GM19238 (cell line): ENCODE data around the gene VAMP7.
"Not testable (repeated sequence)": the region's sequence is repeated elsewhere in the genome, so short reads cannot be mapped to it uniquely, and the experiment has no call there.

Experiments
- DNase-seq: peaks from one replicate; pipeline ENCODE4 v3.0.0; 2011; ENCODE audit warnings: low spot score; ENCODE audit not compliant: insufficient read length

Gene VAMP7

DNA sequence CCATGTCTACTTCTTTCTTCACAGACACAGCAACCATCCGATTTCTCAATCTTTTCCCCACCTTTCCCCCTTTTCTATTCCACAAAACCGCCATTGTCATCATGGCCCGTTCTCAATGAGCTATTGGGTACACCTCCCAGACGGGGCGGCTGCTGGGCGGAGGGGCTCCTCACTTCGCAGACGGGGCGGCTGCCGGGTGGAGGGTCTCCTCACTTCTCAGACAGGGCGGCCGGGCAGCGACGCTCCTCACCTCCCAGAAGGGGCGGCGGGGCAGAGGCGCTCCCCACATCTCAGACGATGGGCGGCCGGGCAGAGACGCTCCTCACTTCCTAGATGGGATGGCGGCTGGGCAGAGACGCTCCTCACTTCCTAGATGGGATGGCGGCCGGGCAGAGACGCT, 26.5 kb downstream of the VAMP7 start:
- not testable (repeated sequence) for DNase-seq

DNA sequence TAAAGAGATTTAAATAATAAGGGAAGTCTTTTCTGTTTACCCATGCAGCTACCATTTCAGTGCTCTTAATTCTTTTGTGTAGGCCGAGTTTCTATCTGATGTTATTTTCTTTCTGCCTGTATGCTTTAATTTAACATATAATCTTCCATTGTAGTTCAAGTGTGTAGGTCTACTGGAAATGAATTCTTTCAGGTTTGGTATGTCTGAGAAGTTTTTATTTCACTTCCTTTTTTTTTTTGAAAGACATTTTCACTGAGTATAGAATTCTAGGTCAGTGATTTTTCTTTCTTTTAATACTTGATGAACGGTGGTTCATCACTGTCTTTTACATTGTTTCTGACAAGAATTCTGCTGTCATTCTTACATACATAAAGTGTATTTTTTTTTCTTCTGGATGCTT, 42.1 kb downstream of the VAMP7 start:
- no peak for DNase-seq

DNA sequence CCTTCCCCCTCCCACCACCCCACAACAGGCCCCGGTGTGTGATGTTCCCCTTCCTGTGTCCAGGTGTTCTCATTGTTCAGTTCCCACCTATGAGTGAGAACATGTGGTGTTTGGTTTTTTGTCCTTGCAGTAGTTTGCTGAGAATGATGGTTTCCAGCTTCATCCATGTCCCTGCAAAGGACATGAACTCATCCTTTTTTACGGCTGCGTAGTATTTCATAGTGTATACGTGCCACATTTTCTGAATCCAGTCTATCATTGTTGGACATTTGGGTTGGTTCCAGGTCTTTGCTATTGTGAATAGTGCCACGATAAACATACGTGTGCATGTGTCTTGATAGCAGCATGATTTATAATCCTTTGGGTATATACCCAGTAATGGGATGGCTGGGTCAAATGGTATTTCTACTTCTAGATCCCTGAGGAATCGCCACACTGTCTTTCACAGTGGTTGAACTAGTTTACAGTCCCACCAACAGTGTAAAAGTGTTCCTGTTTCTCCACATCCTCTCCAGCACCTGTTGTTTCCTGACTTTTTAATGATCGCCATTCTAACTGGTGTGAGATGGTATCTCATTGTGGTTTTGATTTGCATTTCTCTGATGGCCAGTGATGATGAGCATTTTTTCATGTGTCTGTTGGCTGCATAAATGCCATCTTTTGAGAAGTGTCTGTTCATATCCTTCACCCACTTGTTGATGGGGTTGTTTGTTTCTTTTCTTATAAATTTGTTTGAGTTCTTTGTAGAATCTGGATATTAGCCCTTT, 49.9 kb downstream of the VAMP7 start:
- not testable (repeated sequence) for DNase-seq

DNA sequence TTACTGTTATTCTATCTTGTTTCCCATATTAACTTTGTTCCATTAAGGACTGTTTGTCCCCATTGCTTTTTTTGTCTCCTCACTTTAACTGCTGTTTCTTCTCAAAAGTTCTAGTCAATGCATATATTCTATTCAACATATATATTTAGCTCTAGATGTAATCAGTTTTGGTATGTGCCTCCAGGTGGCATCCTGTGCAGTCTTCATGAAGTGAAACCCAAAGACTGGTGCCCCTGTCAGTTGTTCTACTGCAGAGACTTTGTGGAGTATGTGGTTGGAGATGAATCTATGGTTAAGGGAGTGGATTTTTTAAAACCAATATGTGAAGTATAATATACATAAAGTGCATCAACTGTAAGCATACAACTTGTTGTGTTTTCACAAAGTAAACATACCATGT, 57.0 kb downstream of the VAMP7 start:
- no peak for DNase-seq

DNA sequence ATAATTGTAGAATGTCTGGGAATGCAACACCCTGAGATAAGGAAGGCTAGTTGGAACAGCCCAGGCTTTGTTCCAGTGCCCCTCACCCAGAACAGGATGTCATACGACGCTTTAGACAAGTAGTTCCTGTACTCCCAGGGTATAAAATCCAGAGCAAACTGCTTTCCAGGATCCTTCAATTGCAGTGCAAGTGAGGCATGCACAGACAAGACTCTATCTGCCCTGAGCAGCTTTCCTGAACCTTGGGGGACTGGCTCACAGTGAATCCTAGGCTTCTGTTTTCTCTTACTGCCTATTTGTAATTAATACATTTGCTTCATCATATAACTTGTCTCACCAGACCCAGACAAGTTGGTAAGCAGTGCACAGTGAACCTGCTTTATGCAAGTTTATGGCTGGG, 68.0 kb downstream of the VAMP7 start:
- no peak for DNase-seq

DNA sequence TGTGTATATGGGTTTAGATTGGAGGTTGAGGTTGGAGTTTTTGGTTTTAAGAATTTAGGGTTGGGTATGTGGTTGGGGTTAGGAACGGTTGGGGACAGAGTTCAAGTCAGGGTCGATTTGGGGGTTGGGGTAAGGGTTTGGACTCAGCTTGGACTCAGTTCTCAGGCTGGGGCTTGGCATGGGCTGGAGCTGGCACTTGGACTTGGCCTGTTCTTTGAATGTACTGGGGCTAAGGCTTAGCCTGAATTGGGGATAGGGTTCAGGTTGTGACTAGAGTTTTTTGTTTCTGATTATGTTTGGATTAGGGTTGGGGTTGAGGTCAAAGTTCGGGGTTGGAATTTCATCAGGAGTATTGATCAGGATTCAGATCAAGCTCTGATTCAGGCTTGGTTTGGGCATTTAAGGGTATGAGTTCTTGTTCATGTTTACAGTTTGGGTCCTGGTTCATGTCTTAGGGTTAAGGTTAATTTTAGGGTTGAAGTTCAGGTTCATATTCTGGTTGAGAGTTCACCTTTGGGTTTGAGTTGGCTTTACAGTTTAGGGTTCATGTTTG, 70.2 kb downstream of the VAMP7 start:
- no peak for DNase-seq

DNA sequence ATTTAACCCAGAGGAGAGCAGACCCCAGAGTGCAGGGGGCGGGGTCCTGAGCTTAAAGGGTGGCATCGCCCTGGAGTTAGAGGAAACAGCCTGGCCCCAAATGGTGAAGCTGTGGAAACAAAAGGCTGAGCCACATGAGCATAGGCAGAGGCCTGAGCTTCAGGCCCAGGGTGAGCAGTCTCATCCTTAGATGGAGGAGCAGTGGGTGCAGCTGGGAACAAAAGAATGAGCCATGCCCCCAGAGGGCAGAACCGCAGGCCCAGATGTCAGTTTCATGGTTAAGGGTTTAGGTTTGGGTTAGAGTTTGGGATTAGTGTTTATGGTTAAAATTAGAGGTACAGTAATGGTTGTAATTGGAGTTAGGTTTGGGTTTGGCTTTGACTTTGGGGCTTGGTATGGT, 71.9 kb downstream of the VAMP7 start:
- no peak for DNase-seq

DNA sequence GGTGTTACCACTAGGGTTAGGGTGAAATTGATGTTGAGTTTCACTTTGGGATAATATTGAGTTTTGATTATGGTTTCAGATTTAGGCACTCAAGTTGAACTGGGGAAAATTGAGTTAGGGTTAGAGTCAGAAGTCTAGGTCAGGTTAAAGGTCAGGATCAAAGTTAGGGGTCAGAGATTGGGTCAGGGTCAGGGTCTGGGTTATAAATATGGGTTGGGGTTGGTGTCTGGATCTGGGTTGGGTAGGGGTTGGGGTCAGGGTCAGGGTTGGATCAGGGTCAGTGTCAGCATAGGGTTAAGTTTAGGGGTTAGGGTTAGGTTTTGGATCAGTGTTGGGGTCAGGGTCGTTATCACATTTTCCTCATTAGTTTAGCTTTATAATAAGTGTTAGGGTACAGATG, 73.6 kb downstream of the VAMP7 start:
- DNase-seq, result no peak

DNA sequence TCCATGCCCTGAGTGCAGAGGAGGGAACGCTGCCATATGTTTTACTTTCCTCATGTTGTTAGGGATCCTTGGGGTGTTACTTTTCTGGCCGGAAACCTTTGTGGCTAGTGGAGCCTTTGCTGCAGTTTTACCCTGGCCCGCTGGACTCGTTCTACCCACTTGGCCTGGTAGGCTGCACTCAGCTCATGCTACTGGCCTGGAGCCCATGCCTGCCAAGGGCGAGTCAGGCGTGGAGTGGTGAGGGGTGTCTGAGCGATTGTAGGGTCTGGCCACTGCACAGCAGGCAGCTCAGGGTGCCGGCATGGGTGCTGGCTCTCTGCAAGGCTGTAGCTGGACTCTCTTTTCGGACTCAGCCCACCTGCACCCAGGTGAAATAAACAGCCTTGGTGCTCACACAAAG, 75.0 kb downstream of the VAMP7 start:
- DNase-seq, result no peak

DNA sequence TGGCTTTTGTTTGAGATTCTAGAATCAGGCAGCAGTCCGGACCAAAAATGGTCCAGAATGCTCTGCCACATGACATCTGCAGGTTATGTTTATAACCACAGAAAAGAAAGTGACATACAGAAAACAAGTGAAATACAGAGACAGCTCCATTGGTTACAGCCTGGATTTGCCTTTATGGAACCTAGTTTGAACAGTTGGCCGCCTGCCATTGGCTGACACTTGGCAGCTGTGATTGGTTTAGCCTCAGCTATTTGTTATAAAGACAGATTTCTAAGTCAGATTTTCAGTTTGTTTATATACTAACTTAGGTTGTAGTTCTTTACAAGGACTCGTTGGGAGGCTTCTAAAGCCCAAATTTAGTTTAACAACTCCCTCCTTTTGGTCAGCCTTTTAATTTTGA, 75.5 kb downstream of the VAMP7 start:
- no peak for DNase-seq

DNA sequence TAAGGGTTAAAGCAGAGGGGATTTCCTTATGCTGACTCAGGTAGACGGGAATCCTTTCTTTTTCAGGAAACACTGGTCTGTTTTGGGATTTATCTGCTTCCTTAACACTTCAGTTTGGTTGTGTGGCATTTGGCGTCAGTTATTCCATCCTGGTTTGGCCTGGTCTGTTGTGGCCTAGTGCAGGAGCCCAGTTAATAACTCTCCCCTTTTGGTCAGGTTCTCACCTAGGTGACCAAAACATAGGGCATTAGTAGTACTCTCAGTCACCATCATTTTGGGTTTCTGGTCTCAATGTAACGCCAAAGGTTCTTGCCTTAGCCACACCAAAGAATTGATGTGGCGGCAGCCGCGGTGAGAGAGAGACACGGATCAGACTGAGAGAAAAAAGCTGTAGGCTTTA, 76.7 kb downstream of the VAMP7 start:
- DNase-seq, result no peak

DNA sequence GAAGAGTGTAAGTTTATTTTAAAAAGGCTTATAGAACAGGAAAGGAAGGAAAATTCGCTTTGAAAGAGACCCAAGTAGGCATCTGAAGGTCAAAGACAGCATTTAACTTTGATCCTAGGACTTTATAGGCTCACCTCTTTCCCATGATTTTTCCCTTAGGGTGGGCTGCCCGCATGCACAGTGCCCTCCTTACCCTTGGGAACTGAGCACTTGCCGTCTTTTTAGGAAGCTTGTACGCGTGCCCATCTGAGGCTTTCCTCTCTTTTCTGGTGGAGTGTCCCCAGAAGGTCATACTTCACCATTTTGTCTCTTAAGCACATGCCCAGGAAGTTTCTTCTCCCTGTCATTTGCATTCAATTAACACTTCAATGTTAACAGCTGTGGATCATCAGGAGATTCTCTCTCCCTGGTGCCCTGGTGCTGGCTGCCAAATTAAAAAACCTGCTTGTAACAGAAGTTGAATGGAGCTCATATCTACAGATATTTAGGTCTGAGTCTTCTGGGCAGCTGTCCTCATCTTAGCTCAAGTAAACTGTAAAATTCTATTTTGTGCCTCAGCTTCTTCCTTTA, 78.0 kb downstream of the VAMP7 start:
- DNase-seq, result no peak

DNA sequence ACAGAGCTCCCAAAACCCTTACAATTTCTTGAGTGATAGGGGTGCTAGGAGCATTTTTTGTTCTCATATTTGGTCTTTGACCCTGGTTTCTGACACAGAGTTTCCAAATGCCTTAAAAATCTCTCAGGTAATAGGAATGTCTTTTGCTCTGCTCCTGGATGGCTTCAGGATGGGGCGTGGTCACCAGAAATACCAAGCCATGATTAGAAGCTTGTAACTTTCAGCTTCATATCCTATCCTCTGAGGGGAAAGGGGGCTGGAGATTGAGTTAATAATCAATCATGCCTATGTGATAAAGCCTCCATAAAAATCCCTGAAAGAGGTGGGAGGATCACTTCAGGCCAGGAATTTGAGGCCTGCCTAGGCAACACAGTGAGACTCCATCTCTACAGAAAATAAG, 81.8 kb downstream of the VAMP7 start:
- DNase-seq, result no peak

DNA sequence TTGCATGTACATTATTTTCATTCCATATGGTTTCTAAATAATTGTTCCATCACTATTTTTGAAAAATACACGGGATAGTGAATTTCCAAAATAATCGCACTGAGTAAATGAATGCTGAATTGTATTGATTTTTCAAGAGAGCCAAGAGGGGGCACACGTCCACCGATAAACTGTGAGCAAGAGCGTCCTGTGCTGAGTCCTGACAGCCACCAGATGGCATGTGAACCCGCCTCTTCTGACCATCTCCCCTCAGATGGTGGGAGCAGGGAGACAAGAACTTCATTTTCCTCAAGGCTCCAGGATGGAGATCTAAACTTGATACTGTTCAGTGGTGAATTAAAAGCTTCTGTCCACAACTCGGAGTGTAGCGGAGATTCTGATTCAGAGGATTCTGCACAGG, 85.7 kb downstream of the VAMP7 start:
- DNase-seq, result peak; percentile 13

DNA sequence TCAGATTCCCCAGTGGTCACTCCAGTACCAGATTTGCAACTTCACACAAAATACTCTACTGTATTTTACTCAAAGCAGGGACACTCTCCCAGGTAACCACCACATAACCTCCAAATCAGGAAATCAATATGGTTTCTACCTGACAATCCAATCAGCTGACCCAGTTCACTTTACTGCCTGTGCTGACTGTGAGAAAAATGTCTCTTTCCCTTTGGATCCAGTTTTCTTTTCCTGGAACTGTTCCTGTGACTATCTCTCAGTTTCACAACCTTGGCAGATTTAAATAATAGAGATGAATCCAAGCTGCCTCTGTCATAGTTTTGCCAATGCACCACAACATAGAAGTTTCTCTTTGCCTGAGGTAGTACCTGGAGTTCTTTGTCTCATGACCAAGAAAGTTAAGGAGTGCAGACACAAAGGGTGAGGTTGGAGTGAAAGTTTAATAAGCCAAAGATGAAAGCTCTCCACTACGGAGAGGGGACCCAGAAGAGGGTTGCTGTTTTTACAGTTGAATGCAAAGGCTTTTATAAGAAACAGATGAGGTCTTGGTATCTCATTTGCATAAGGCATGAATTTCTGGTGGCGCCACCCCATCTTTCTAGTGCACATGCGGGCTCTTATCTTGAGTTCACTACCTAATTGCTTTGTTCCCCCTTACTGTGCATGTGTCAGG, 86.6 kb downstream of the VAMP7 start:
- DNase-seq, result no peak

DNA sequence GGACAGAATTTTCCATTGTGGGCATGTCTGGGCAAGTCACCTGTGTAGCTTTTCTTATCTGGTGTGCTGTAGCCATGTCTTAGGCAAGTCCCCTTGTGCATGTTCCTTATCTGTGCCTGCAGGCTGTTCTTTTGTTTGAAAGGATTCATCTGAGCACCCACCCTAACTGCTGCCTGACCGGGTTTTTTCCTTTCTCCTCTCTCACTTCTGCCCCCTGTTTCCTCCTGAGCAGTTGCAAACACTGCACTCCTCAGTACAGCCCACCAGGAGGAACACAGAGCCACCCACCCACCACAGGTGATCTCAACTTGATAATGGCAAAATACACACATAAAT, 87.1 kb downstream of the VAMP7 start:
- no peak for DNase-seq

DNA sequence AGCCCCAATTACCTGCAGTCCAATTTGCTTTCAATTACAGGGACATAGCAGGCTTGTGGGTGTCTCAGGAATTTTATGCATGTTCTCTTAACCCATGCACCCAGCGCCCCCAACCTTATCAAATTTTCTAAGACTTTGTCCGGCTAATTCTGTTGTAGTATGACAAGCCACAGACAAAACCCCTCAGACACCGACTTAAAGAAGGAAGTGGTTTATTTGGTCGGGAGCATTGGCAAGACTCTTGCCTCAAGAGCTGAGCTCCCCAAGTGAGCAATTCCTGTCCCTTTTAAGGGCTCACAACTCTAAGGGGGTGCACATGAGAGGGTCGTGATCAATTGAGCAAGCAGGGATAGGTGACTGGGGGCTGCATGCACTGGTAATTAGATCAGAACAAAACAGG, 87.6 kb downstream of the VAMP7 start:
- no peak for DNase-seq

DNA sequence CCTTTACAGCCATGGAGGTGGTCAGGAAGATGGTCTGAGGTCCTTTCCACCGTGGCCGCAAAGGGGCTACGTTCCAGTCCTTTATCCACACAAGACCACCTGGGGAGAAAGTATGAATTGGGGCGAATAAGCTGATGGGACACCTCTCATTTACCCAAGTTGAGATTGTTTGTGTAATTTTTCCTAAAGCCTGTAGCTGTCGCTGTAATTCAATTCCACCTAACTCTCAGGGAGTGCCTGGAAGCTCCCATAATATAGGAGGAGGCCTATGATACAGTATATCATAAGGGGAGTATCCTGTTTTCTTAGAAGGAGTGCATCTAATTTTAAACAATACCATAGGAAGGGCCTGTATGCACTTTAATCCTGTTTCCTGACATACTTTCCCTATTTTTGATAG, 90.5 kb downstream of the VAMP7 start:
- not testable (repeated sequence) for DNase-seq

DNA sequence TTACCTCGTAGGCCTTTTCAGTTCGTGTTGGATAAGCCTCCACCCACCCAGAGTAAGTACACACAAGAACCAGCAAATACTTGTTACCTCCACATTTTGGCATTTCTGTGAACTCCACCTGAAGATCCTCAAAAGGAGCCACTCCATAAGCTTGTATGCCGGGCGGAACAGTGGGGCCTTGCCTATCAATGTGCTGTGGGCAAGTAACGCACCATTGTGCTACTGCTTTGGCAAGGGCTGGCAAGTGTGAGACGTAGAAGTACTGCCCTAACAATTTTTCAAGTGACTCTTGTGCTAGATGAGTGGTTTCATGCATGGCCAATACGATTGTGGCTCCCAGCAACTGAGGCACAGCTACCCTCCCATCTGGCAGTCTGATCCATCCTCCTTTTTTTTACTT, 91.1 kb downstream of the VAMP7 start:
- DNase-seq, result not testable (repeated sequence)

DNA sequence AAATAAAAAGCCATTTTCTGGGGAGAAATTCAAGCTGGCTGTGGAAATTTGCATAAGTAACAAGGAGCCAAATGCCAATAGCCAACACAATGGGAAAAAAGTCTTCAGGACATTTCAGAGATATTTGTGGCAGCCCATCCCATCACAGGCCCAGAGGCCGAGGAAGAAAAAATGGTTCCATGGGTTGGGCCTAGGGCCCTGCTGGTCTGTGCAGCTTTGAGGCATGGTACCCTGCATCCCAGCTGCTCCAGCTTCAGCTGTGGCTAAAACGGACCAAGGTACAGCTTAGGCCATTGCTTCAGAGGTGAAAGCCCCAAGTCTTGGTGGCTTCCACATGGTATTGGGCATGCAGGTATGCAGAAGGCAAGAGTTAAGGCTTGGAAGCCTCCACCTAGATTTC, 102.2 kb downstream of the VAMP7 start:
- no peak for DNase-seq

DNA sequence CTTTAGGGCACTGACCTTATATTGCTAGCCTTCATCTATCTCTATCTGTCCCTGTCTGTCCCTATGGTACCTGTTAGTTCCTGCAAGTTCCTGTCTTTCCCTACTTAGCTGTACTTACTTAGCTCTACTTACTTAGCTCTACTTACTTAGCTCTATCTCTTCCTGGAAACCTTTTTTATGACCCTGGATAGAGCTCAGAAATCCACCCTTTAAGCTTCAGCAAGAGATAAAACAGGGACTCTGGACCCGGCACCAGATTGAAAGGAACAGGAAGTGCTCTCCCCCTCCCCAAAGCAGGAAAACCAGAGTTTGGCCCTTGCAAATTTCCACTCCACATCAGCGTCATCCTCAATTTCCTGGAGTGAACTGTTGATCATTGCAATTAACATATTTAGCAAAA, 104.1 kb downstream of the VAMP7 start:
- no peak for DNase-seq

DNA sequence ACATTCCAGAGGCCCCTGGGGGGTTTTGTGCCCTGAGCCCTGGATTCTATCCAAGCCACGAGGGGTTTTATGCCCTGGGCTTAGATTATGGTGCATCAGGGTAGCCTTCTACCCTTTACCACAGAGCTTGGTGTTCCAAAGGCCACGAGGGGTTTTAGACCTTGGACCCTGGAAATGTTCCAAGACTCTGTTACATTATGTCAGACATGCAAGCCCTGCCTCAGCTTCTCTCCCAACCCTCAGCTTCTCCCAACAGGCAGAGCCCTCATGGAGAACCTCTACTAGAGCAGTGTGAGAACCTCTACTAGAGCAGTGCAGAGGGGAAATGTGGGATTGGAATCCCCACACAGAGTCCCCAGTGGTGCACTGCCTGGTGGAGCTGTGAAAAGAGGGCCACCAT, 105.8 kb downstream of the VAMP7 start:
- not testable (repeated sequence) for DNase-seq

DNA sequence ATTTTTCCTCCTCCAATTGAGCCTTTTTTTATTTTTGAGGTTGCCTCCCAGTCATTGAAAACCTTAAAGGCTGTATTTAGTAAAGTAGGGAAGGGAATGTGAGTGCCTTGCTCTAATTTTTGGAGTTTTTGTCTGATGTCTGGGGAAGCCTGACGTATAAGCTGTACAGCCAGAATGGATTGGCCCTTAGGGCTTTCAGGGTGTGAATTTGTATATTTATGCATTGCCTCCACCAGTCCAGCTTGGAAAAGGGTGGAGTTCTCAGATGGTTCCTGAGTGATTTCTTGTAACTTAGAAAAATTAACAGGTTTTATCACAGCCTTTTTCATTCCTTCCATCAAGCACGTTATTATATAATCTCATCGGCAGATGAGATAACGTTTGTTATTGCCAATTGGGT, 107.7 kb downstream of the VAMP7 start:
- no peak for DNase-seq
